Right lung (tissue), 10 donors: ENCODE measurements around the gene RAB29. TPM values are rescaled to one million over a fixed set of nuclear protein-coding genes. Genes with fewer than 3 reads are reported as not detected.
A peak's percentile ranks its signal among the peaks of the same experiment; 100 is the strongest.
"Not testable (repeated sequence)": the region's sequence is repeated elsewhere in the genome, so short reads cannot be mapped to it uniquely, and the experiment has no call there.

Experiments
- DNase-seq, 2 donors: peaks; one replicate each; pipeline ENCODE4 v3.0.0-alpha.2; 2013
- long read RNA-seq, 8 donors: transcript quantifications; one replicate each; lab custom pipeline, GENCODE V29; 2026
- polyA plus RNA-seq, 5 donors: library from polyadenylated mRNA; unstranded; fragments of 120-200 nt; gene quantifications; one replicate each; pipeline versions ENCODE4 v1.2.1 to v1.2.3, GENCODE V29; 2013; ENCODE audit warnings: inconsistent platforms in 1 of 5, low replicate concordance in 1 of 5; ENCODE audit not compliant: insufficient read length in 5 of 5, insufficient read depth in 1 of 5

RAB29 gene, protein sequence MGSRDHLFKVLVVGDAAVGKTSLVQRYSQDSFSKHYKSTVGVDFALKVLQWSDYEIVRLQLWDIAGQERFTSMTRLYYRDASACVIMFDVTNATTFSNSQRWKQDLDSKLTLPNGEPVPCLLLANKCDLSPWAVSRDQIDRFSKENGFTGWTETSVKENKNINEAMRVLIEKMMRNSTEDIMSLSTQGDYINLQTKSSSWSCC
- polyA plus RNA-seq: 1 to 10 TPM; 5.7 to 8.1 (median 6.8) TPM
- long read RNA-seq, donor 1, partial matches to known transcripts: 0 of 2 reads
- long read RNA-seq, donor 1, other reads (novel, unspliced or antisense): 0 of 2 reads
- long read RNA-seq, donor 2, partial matches to known transcripts: 0 of 1 reads
- long read RNA-seq, donor 2, other reads (novel, unspliced or antisense): 0 of 1 reads
- long read RNA-seq, donor 3, partial matches to known transcripts: 0 of 1 reads
- long read RNA-seq, donor 3, other reads (novel, unspliced or antisense): 0 of 1 reads
- long read RNA-seq, donor 4, partial matches to known transcripts: 0 of 1 reads
- long read RNA-seq, donor 4, other reads (novel, unspliced or antisense): 0 of 1 reads
- long read RNA-seq, donor 5, partial matches to known transcripts: 0 of 2 reads
- long read RNA-seq, donor 5, other reads (novel, unspliced or antisense): 0 of 2 reads
- long read RNA-seq, donor 6, partial matches to known transcripts: 0 of 2 reads
- long read RNA-seq, donor 6, other reads (novel, unspliced or antisense): 0 of 2 reads
- long read RNA-seq, donor 7, partial matches to known transcripts: 0 of 4 reads
- long read RNA-seq, donor 7, other reads (novel, unspliced or antisense): 0 of 4 reads
- long read RNA-seq, donor 8: 0 reads

- DNase-seq: peak; percentile 61 to 63
Observed at GRCh38 chr1:205775015-205775716, at the start of gene RAB29. Gene RAB29 (minus strand): TSS chr1:205775482. CDS start chr1:205774956, 526 bp downstream.

GRCh38 chr1:205824180-205824579 is 48.9 kb upstream of the RAB29 start:
- DNase-seq: no peak

GRCh38 chr1:205823260-205823659 is 48.0 kb upstream of the RAB29 start:
- not testable (repeated sequence) for DNase-seq

DNA sequence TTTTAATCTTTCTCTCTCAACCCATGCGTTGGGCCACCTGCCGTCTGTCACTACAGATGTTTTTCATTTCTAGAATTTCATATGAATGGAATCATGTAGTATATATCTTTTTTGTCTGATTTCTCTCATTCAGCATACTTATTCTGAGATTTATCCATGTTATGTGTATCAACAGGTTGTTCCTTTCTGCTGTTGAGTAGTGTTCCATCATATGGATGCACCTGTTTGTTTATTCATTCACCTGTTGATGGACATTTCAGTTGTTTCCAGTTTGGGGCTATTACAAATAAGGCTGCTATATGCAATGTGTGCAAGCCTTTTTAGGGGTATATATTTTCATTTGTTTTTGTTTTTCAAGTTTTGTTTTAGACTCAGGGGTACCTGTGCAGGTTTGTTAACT is 47.1 kb upstream of the RAB29 start:
- no peak for DNase-seq

DNA sequence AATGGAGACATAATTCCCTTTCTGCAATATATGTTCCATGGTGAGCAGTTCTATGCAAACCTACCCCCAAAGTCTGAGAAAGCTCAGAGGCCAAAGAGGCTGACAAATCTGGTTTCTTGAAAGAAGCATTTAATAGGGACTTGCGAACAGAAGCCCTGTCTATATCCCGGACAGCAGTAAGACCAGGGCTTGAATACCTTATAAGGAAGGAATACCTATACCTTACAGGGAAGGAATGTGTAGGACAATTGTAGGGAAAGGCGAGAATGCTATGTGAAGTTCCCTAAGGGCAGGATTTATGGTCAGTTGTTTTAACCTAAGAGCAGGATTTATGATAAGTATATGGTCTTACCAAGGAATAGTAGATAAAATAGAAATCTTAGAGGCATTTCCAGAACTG is 42.7 kb upstream of the RAB29 start:
- DNase-seq: no peak

DNA sequence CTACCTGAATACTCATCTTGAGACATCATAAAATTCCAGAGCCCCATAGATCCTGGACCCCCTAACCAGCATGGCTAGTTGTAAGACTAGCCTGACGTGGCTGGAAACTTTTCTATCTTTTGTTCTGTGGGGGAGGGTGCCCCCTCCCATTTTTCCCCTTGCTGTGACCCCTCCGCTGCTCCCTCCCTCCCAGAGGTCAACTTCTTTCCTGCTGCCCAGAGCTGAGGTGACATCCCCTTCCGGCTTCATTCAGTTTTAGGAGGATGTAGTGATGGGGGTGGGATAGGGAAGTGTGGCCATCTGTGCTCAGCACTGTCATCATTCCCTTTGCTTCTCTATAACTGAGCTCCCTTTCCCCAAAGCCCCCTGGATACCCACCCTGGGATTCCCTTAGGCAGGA is 42.1 kb upstream of the RAB29 start:
- DNase-seq: no peak

- no peak for DNase-seq
Observed at GRCh38 chr1:205813755-205814058, 38.4 kb upstream of the RAB29 start.

- DNase-seq: peak; percentile 92 to 94
Observed at GRCh38 chr1:205812878-205813754, 37.8 kb upstream of the RAB29 start, which contains the start of gene SLC41A1. Gene SLC41A1 (minus strand): TSS chr1:205813198. CDS start chr1:205810441, 2,757 bp downstream.

DNA sequence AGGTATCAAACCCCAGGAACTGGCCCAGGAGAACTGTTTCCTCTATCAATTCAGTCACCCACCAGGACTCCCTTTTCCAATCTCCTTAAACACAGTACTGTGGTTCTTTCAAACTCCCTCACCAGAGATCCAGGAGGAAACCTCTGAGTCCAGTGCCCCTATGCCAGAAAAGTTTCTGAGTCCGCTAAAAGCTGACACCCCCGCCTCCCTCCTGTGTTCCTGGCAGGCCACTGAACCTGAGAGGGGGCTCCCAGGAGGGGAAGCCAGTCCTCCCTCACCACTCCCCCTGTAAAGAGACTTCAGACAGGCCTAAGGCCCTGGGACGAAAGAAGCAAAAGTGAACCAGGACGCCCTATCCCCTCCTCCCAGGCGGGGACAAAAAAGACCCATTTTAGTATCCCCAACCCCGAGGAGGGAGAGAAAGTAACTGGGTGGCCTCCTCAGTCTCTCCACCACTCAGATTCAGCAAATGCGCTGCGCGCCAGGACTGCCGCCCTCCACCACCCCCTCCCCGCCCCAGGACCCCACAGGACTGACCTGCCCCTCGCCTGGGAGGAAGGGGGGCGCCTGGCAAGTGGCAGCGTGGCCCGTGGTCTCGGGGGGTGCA is 37.1 kb upstream of the RAB29 start:
- peak; percentile 41 to 45 for DNase-seq

DNA sequence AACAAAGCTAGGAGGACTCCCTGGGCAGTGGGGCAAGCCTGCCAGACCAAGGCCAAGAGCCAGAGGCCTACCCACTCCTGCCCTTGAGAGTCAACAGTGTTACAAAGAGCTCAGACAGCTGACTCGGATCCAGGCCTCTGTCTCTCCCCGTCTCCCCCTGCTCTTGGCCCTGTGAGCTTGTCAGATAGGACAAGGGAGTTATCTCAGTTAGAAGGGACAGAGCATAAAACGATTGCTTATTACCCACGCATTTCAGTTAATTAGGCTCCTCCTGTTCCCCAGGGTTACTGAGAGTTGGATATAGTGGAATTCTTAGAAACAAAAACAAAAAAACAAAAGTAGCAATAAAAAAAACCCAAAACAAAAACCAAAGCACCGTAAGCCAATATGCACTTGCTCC is 36.4 kb upstream of the RAB29 start:
- no peak for DNase-seq

GRCh38 chr1:205810448-205811157 is 35.3 kb upstream of the RAB29 start:
- no peak for DNase-seq

DNA sequence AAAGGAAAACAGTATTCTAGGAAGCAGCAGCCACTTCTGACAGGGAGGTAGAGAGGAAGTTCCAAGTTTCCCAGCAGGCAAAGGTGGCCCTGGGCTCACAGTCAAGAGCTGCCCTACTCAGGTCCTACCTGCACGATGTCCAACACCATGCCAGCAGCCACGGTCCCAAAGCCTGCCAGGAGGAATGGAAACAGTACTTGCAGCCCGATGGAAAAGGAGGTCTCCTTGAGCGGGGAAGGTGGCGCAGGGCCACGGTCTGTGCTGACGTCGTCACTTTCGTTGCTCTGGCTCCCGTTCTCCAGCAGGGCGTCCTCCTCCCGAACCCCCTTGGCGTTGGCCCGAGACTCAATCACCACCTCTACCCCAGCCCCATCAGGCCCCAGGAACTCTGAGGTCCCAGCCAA is 34.7 kb upstream of the RAB29 start:
- no peak for DNase-seq

DNA sequence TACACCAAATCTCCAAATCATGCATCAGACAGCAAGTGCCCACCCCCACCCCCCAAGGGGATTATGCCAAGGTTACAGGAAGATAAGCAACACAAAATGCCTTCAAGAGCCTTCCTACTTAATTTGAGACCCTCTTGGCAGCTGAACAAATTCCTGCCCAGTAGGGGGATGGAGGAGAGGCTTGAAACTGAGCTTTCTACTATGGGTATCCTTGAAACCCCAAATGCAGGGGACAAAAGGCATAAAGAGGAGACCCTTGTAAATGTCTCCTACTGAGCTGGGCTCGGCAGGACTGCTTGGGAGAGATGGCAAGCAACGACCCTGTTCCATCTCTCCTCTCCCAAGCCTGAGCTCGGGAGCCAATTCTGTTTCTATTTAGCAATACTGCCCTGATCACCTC is 34.2 kb upstream of the RAB29 start:
- DNase-seq: no peak

DNA sequence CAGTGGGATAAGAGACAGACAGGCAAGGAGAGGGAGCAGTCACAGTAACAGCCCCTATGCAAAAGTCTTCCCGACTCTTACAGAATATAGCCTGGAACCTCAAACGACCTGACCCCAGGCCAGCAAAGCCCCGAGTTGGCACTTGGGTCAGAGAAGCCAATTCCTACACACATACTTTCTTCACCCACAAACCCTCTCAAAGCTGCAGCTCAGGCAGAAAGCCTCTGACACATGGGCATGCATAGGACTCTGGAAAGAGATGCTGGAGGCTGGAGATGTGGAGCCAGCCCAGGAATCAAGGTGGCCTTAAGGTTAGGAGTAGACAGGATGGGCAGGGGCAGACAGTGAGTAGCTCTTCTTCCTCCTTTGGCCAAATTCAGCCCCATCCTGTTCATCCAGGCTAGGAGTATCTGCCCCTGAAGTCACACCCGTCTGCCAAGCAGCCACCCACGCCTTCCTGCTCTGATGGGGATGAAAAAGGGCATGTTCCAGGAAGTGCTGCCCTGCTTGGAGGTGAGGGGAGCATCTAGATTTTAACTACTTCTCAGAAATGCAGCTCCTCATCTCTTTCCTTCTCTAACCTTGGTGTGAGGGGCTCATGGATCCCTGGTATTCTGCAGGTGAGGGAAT is 29.9 kb upstream of the RAB29 start:
- DNase-seq: no peak

GRCh38 chr1:205804605-205805004 is 29.3 kb upstream of the RAB29 start:
- no peak for DNase-seq

DNA sequence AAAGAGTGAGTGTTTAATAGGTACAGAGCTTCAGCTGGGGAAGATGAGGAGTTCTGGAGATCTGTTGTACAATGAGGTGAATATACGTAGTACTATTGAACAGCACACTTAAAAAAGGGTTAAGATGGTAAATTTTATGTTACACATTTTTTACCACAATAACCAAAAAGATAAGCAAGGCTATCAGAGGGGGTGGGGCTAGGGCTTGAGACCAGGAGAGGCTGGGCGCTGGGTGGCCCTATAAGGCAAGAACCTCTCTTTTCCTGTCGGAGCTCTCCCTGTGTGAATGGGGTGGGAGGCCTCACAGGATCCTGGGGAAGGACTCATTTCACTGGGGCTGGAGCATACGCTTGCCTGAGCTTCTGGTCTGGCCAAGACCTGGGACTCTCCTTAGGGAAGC is 28.7 kb upstream of the RAB29 start:
- DNase-seq: no peak

- DNase-seq: no peak
Observed at GRCh38 chr1:205802060-205802459, 26.8 kb upstream of the RAB29 start.

GRCh38 chr1:205800981-205801703 is 25.9 kb upstream of the RAB29 start:
- DNase-seq: peak; percentile 41 to 51

- no peak for DNase-seq
Observed at GRCh38 chr1:205800427-205800826, 25.1 kb upstream of the RAB29 start.
